Ishikawa (cell line): ENCODE results near the gene FIP1L1.

Source experiments
- CEBPB ChIP-seq: IDR thresholded peaks from 2 replicates; pipeline ENCODE4 v1.6.1; 2012
- CREB1 ChIP-seq: IDR thresholded peaks from 2 replicates; pipeline ENCODE4 v1.6.1; 2012; ENCODE audit warnings: low read depth
- EGR1 ChIP-seq: IDR thresholded peaks from 2 replicates; pipeline ENCODE4 v1.6.1; 2012
- EP300 ChIP-seq: IDR thresholded peaks from 2 replicates; pipeline ENCODE4 v1.6.1; 2012; ENCODE audit warnings: borderline replicate concordance
- FOXM1 ChIP-seq: IDR thresholded peaks from 2 replicates; pipeline ENCODE4 v1.6.1; 2012; ENCODE audit warnings: low read depth, borderline replicate concordance
- NFIC ChIP-seq: IDR thresholded peaks from 2 replicates; pipeline ENCODE4 v1.6.1; 2012
- RAD21 ChIP-seq: IDR thresholded peaks from 2 replicates; pipeline ENCODE4 v1.6.1; 2012; ENCODE audit warnings: low read depth
- TAF1 ChIP-seq: IDR thresholded peaks from 2 replicates; pipeline ENCODE4 v1.6.1; 2012; ENCODE audit warnings: low read depth, mild to moderate bottlenecking
- TCF12 ChIP-seq: IDR thresholded peaks from 2 replicates; pipeline ENCODE4 v1.6.1; 2012; ENCODE audit warnings: low read depth
- TEAD4 ChIP-seq: IDR thresholded peaks from 2 replicates; pipeline ENCODE4 v1.6.1; 2012
- YY1 ChIP-seq: IDR thresholded peaks from 2 replicates; pipeline ENCODE4 v1.6.1; 2012; ENCODE audit warnings: low read depth
- TF ChIP-seq, protein P1 (sequence below): IDR thresholded peaks from 2 replicates; pipeline ENCODE4 v1.6.1; 2012
- TF ChIP-seq, protein P2 (sequence below): IDR thresholded peaks from 2 replicates; pipeline ENCODE4 v1.6.1; 2012
- TF ChIP-seq, protein P3 (sequence below): IDR thresholded peaks from 2 replicates; pipeline ENCODE4 v1.6.1; 2012; ENCODE audit warnings: low read depth, mild to moderate bottlenecking

DNA sequence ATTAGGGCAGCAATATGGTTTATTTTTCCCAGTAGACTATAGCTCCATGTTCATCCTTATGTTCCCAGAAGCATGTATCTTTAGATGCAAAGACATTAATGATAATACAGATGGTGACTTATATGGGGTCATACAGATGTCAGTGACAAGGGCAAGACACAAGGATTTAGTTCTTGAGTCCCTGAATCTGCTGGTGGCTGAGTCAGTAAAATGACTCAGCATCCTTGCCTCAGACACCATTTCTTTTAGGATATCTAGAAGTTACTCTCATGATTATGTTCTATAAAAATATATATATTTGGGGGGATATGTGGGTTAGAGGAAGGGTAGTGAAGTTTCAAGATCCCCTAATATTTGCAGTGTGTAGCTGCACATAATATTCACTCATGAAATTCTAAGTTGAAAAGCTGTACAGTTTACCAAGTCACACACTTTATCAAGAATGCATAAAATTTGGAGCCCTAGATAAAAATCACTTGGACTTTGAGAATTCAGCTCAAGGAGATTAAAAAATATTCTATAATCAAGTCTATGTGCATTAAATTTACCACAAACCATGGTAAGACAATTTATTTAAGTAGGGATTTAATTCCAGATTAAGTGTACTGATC is 111.9 kb downstream of the FIP1L1 start:
- TF ChIP-seq TAF1: no peak
- no peak for TF ChIP-seq NFIC
- no peak for TF ChIP-seq YY1
- no peak for TF ChIP-seq FOXM1
- no peak for TF ChIP-seq RAD21
- TF ChIP-seq, protein P1, sequence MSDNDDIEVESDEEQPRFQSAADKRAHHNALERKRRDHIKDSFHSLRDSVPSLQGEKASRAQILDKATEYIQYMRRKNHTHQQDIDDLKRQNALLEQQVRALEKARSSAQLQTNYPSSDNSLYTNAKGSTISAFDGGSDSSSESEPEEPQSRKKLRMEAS: no peak
- no peak for TF ChIP-seq TEAD4
- TF ChIP-seq, protein P2, sequence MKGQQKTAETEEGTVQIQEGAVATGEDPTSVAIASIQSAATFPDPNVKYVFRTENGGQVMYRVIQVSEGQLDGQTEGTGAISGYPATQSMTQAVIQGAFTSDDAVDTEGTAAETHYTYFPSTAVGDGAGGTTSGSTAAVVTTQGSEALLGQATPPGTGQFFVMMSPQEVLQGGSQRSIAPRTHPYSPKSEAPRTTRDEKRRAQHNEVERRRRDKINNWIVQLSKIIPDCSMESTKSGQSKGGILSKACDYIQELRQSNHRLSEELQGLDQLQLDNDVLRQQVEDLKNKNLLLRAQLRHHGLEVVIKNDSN: no peak
- TF ChIP-seq, protein P3, sequence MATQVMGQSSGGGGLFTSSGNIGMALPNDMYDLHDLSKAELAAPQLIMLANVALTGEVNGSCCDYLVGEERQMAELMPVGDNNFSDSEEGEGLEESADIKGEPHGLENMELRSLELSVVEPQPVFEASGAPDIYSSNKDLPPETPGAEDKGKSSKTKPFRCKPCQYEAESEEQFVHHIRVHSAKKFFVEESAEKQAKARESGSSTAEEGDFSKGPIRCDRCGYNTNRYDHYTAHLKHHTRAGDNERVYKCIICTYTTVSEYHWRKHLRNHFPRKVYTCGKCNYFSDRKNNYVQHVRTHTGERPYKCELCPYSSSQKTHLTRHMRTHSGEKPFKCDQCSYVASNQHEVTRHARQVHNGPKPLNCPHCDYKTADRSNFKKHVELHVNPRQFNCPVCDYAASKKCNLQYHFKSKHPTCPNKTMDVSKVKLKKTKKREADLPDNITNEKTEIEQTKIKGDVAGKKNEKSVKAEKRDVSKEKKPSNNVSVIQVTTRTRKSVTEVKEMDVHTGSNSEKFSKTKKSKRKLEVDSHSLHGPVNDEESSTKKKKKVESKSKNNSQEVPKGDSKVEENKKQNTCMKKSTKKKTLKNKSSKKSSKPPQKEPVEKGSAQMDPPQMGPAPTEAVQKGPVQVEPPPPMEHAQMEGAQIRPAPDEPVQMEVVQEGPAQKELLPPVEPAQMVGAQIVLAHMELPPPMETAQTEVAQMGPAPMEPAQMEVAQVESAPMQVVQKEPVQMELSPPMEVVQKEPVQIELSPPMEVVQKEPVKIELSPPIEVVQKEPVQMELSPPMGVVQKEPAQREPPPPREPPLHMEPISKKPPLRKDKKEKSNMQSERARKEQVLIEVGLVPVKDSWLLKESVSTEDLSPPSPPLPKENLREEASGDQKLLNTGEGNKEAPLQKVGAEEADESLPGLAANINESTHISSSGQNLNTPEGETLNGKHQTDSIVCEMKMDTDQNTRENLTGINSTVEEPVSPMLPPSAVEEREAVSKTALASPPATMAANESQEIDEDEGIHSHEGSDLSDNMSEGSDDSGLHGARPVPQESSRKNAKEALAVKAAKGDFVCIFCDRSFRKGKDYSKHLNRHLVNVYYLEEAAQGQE: no peak
- TF ChIP-seq EGR1: no peak
- no peak for TF ChIP-seq CREB1
- no peak for TF ChIP-seq CEBPB
- no peak for TF ChIP-seq EP300
- TF ChIP-seq TCF12: no peak
